GM18520 (cell line): Measurements from ENCODE around the gene METTL27.
"Not testable (repeated sequence)": the region's sequence is repeated elsewhere in the genome, so short reads cannot be mapped to it uniquely, and the experiment has no call there.

ENCODE experiments used
- ATAC-seq: cut with Tn5 transposase; IDR thresholded peaks from one replicate; pipeline ENCODE4 v1.9.1; 2021; ENCODE audit not compliant: unreplicated experiment

Gene METTL27

GRCh38 chr7:73870041-73870492, 27.8 kb upstream of the METTL27 start:
- ATAC-seq: no peak

DNA sequence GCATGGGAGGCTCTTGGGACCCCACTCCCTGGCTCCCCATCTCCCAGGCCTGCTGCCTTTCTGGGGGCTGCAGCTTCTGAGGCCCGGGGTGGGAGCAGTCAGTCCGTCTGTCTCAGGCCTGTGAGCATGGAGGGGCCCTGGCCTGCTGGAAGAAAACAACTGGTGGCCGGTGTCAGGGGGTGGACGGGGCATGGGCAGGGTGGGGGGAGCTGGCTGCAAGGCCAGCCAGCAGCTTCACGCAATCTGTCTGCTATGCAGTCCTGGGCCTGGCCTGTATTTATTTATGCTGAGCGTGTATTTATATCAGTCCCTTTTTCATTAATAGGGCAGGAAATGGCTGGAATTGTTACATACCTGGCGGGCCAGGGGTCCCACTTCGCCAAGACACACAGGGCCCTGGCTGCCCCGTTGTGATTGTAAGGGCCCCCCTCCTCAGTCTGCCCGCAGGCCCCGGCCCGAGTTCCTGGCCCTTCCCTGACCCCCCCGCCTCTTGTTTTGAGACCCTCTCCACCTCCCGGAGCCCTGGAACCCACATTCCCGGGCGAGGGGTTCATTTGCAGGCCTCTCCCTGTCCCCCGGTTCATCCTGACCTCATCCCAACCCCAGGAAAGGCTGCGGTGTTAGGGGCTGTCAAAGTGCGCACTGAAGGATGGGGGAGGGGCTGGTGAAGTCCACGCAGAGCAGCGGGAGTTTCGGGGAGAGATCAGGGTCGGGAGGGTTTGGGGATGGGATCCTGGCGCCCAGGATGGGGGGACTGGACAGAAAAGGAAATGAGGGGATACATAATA, 26.9 kb upstream of the METTL27 start:
- ATAC-seq: no peak

GRCh38 chr7:73866446-73866767, 24.1 kb upstream of the METTL27 start:
- ATAC-seq: no peak

DNA sequence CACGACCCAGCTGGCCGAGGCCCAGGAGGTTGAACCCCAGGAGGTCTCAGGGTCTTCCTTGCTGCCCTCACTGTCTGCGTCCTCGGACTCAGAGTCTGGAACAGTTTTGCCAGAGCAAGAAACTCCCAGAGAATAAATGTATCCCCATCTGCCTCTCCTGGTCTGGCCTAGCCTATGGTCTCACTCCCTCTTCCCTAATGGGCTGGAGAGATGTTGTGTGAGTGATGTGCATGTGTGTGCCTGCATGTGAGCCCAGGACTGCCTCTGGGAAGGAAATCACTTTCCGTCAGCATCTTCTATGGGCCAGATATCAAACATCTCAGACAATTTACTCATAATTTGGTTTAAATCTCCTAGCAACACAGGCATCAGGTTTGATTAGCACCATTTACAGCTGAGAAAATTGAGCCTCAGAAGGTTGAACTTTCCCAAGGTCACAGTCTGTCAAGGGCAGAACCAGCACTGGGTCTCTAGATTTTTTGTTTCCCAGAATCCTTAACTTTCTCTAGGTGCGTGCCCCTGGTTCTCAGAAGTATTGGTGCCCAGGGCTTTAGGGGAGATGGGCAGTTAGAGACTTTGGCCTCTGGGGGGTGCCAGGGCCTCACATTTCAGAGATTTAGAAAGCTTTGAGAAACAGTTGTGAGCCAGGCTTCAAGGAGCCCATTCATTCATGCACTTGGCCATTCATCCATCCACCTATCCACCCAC, 23.6 kb upstream of the METTL27 start:
- no peak for ATAC-seq

GRCh38 chr7:73864981-73865711, 22.8 kb upstream of the METTL27 start:
- no peak for ATAC-seq

- no peak for ATAC-seq
Observed at GRCh38 chr7:73861305-73861704, 19.0 kb upstream of the METTL27 start.

DNA sequence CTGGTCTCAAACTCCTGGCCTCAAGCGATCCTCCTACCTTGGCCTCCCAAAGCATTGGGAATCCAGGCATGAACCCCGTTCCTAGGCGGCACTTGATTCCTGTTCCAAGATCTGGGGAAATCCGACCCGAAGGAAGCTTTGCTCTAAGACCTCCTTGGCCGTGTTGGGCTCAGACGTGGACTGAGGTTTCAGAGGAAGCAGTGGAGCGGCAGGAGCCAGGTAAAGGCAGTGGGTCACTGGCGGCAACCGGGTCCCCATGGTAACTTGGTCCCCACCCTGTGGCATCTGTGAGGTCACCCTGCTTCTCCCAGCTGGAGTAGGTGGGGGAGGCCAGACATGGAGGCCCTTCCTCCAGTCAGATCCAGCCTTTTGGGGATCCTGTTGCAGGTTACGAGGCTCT, 18.5 kb upstream of the METTL27 start, which contains the start of gene TMEM270:
TSS of gene TMEM270 (plus strand) at position 301 of the 400 bp plus-strand sequence. CDS start at position 337, 36 bp downstream.
- no peak for ATAC-seq

DNA sequence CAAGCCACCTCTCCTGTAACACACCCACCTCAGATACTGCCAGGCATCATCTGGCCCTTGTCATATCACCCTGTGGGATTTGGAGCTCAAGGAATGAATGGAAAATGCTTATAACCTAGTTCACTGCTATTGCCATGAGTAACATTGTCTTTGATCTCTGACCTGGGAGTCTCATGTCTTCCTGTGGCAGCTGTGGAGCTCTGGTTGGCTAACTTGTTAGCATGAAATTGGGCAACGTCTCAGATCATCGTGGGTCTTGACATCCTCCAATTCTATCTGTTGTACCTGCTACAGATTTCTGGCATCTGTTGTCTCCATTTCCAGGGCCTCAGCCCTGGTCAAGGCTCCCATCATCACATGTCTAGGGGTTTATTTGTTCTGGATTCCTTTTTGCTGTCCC, 16.5 kb upstream of the METTL27 start:
- ATAC-seq: no peak

DNA sequence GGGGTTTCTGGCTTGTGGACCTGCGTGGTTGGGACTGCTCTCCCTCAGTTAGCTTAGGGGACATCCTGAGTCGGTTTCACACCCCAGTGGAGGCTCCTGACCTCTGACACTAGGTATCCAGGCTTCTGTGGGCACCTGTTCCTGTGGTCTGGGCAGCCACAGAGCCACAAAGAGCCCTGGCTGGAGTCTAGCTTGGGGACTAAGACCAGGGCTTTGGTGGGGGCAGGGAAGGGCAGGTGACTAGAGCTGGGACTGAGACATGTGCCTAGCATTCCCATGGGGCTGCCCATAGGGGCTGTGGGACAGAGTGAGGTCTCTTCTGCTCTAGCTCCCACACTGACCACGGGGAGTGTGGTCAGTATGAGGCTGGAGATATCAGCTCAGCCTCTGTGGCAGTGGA, 14.6 kb upstream of the METTL27 start:
- no peak for ATAC-seq

- ATAC-seq: no peak
Observed at GRCh38 chr7:73852500-73852899, 10.2 kb upstream of the METTL27 start.

DNA sequence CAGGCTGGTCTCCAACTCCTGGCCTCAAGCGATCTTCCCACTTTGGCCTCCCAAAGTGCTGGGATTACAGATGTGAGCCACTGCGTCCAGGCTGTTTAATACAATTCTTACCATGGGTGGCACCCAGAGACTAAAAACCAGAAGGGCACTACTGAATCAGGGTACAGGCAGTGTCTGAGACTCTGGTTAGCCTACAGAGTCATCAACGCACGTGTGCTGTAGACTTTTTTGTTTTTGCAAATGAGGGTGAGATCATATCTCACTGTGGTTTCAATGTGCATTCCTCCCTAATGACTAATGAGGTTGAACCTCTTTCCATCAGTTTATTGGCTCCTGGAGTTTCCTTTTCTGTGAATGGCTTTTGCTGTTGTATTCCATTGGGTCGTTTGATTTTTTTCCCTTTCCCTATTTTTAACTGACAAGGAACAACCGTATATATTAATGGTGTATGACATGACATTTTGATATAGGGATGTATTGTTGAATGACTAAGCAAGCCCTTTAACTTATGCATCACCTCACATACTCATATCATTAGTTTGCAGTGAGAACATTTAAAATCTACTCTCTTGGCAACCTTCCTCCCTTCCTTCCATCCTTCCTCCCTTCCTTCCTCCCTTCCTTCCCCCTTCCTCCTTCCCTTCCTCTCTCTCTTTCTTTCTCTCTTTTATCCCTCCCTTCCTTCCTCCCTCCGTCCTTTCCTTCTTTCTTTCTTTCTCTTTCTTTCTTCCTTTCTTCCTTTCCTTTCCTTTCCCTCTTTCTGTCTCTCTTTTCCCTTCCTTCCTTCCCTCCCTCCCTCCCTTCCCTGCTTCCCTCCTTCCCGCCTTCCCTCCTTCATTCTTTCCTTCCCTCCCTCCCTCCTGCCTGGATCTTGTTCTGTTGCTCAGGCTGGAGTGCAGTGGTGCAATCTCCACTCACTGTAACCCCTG, 9.4 kb upstream of the METTL27 start:
- peak; percentile 92 for ATAC-seq

GRCh38 chr7:73850781-73851207, 8.5 kb upstream of the METTL27 start:
- ATAC-seq: no peak

GRCh38 chr7:73847941-73848723, 5.8 kb upstream of the METTL27 start:
- ATAC-seq: no peak

GRCh38 chr7:73845701-73846195, 3.4 kb upstream of the METTL27 start:
- ATAC-seq: not testable (repeated sequence)

GRCh38 chr7:73844848-73845460, 2.6 kb upstream of the METTL27 start:
- ATAC-seq: no peak

DNA sequence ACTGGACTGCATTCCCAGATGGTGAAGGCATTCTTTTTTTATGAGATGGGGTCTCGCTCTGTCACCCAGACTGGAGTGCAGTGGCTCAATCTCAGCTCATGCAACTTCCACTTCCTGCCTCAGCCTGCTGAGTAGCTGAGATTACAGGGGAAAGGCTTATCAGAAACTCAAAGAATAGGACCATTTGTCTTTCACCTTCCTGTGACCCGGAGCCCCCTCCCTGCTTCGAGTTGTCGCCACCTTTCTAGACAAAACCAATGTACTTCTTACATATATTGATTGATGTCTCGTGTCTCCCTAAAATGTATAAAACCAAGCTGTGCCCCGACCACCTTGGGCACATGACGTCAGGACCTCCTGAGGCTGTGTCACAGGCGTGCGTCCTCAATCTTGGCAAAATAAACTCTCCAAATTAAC, 1.8 kb upstream of the METTL27 start:
- ATAC-seq: no peak

DNA sequence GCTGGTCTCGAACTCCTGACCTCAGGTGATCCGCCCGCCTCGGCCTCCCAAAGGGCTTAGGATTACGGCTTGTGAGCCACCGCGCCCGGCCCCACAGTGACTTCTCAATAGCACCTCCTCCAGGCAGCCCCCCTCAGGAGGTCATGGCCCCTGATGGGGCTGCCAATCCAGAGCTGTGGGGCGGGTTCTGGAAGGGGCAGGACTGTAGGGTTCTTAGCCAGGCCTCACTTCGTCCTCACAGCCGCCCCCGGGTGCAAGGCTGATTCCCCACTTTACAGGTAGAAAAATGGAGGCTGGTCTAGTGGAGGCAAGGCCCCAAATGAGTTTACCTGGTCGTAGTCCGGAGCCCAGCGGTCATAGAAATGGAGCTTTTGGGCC, 638 bp downstream of the METTL27 start:
- ATAC-seq: no peak

GRCh38 chr7:73840715-73841379, 1.5 kb downstream of the METTL27 start:
- no peak for ATAC-seq
